PFSK-1 (cell line): ENCODE measurements around the gene SASH1.

Experiments
- POLR2AphosphoS5 ChIP-seq: IDR thresholded peaks from 2 replicates; pipeline ENCODE4 v1.6.1; 2012; ENCODE audit warnings: low read depth, mild to moderate bottlenecking, control low read depth, low read length, moderate library complexity
- TAF1 ChIP-seq: IDR thresholded peaks from 2 replicates; pipeline ENCODE4 v1.6.1; 2012; ENCODE audit warnings: low read length, control low read depth, borderline replicate concordance; ENCODE audit not compliant: insufficient read depth

- no peak for TF ChIP-seq POLR2AphosphoS5
- TF ChIP-seq TAF1, result no peak
Measured at GRCh38 chr6:148459238-148459637, 116.6 kb downstream of the SASH1 start.
